ENCODE results near the gene MAPT. TPM values are rescaled to one million over a fixed set of nuclear protein-coding genes. Genes with fewer than 3 reads are reported as not detected.
"Not testable (repeated sequence)": the region's sequence is repeated elsewhere in the genome, so short reads cannot be mapped to it uniquely, and the experiment has no call there.

MAPT gene
- total and polyA plus RNA-seq, 3 donors from 2014 or later, result 5.0 to 100 (median 6.1) TPM

DNA sequence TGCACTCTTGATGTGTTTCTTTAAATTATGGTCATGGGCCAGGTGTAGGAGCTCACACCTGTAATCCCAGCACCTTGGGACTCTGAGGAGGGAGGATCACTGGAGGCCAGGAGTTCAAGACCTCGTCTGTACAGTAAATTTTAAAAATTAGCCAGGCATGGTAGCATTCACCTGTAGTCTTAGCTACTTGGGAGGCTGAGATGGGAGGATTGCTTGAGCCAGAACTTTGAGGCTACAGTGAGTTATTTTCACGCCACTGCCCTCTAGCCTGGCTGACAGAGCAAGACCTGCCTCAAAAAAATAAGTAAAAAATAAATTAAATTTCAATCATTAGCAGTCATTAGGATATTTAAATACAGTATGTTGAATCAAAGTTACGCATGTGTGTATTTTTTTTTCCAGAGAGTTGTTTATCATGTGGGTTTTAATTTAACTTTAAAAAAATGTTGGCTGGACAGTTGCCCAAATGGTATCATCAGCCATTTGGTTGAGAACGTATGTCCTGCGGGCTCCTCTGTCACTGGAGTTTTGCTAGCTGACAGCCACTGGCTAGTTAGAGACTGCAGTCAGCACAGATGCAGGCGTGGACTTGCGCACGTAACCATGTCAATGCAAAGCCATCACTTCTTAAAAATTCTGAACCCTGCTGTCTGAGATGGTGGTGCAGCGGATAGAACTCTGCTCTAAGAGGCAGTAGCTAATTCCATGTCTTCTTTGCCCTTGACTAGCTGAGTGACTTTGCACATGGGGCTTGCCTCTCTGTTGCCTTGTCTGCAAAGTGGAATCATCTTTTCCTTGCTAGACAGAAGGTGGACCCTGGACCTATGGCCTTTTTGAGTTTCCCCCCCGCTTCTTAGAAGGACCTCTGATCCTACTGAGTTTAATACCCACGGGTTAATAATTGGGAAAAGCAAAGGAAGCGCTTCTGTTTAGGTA is 40.0 kb downstream of the MAPT start:
- WGBS, 2 donors, result 89 to 91% methylated on average over 12 of the region's 12 CpGs
- TF ChIP-seq POLR2A (IDR thresholded peaks at IDR 0.05), result no peak
- no peak for DNase-seq
- no peak overlapping the region for H3K27ac ChIP-seq
- intact Hi-C loops (cut with DNase I; ENCODE audit: low total_unique reads), result no loop called here
- no peaks in the 10 kb centered on the region for H3K36me3 ChIP-seq (ENCODE audit: low read depth, missing control alignments)
- H3K9me3 ChIP-seq, result no peaks in the 10 kb centered on the region
- no peak overlapping the region for H3K4me3 ChIP-seq
- no peaks in the 10 kb centered on the region for H3K27me3 ChIP-seq
- no peaks in the 10 kb centered on the region for H3K4me1 ChIP-seq

DNA sequence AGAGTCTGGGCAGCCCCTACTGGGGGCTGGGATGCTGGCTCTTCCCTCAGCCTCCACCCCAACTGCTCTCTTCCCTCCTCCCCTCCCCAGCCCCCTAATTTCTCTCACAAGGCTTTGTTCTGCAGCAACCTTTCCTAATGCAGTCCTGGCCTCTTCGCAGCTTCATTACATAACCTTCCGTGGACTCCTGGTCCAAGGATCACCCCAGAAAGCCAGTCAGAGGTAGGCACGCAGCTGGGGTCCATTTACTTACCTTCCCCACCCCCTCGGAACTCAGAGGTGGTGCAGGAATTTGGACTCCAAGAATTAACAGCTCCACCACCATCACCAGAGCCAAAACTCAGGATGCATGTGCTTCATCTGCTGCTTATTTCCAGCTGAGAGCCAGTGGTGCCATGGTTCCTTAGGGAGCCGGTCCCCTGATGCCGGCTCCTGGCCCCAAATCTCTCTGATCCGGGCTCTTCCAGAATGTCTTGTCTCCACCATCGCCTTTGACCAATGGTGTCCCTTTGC is 40.9 kb downstream of the MAPT start:
- WGBS, 2 donors, result 94 to 96% methylated on average over 8 of the region's 8 CpGs
- TF ChIP-seq, protein P1, sequence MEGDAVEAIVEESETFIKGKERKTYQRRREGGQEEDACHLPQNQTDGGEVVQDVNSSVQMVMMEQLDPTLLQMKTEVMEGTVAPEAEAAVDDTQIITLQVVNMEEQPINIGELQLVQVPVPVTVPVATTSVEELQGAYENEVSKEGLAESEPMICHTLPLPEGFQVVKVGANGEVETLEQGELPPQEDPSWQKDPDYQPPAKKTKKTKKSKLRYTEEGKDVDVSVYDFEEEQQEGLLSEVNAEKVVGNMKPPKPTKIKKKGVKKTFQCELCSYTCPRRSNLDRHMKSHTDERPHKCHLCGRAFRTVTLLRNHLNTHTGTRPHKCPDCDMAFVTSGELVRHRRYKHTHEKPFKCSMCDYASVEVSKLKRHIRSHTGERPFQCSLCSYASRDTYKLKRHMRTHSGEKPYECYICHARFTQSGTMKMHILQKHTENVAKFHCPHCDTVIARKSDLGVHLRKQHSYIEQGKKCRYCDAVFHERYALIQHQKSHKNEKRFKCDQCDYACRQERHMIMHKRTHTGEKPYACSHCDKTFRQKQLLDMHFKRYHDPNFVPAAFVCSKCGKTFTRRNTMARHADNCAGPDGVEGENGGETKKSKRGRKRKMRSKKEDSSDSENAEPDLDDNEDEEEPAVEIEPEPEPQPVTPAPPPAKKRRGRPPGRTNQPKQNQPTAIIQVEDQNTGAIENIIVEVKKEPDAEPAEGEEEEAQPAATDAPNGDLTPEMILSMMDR (IDR thresholded peaks at IDR 0.05), result no peak
- no peak for TF ChIP-seq POLR2A (IDR thresholded peaks at IDR 0.05)
- DNase-seq, result no peak
- Histone ChIP-seq H3K9me3 (no peaks in the 10 kb centered on the region), H3K4me1 (no peaks in the 10 kb centered on the region), H3K27ac (no peak overlapping the region), H3K36me3 (ENCODE audit: low read depth, missing control alignments) (no peaks in the 10 kb centered on the region), H3K27me3 (no peaks in the 10 kb centered on the region), H3K4me3 (no peak overlapping the region)
- intact Hi-C loops (cut with DNase I; ENCODE audit: low total_unique reads), result no loop called here

DNA sequence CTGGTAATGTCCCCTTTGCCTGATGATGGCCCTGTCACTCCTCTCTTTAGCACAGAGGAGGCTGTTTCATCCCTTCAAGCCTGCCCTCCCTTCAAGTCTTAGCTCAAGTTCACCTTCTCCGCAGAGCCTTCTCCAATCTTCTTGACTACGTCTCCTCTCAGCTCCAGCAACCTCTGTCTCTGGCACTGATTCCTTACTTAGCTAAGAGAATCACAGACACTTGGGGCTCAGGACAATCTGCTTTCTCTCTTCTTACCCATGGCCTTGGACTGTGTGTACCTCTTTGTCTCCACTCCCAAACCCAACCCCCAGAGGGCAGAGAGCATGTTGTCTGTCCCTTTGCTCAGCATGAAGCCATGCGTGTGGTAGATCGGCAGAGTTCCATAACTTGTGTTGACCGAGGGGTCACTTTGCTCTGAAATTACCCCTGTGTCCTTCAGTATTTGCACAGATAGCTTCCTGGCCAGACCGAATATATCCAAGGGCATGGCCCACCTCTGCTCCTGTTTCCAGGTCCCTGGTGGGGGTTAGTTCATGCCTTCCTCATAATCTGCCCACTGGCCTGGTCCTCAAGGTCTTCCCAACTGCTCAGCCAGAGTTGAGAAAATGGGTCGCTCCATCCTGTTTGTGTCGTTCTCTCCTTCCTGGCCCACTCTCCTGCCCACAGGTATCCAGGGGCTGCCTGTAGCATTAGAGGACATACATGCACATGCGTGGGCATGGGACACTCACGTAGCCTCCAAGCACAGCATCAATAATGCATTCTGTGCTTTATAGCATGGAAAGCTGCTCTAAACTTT is 41.6 kb downstream of the MAPT start:
- intact Hi-C loops (cut with DNase I; ENCODE audit: low total_unique reads), result no loop called here
- Histone ChIP-seq H3K36me3 (ENCODE audit: low read depth, missing control alignments) (no peaks in the 10 kb centered on the region), H3K9me3 (no peaks in the 10 kb centered on the region), H3K4me1 (no peaks in the 10 kb centered on the region), H3K27me3 (no peaks in the 10 kb centered on the region), H3K27ac (no peak overlapping the region), H3K4me3 (no peak overlapping the region)
- WGBS, 2 donors, result 72 to 84% methylated on average over 10 of the region's 10 CpGs
- DNase-seq, result no peak
- TF ChIP-seq, protein P1 (IDR thresholded peaks at IDR 0.05), result no peak
- no peak for TF ChIP-seq POLR2A (IDR thresholded peaks at IDR 0.05)

DNA sequence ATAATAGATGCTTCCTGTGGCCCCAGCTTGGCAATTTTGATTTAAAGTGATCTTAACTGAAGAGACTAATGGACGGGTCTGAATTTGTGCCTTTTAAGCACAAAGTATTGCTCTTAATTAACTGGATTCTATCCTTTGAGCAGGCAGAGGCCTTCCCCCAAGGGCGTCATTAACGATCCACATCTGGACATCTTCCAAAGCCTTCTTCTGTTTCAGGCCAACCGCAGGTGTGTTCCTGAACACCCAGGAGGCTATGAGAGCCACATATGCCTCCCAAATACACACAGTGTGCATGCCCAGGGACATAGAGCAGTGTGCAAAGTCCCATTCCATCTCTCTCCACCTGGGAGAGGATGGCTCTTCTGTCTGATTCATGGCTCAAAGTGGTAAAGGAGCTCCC is 42.3 kb downstream of the MAPT start:
- Histone ChIP-seq H3K27me3 (no peaks in the 10 kb centered on the region), H3K9me3 (no peaks in the 10 kb centered on the region), H3K27ac (no peak overlapping the region), H3K4me1 (no peaks in the 10 kb centered on the region), H3K4me3 (no peak overlapping the region), H3K36me3 (ENCODE audit: low read depth, missing control alignments) (no peaks in the 10 kb centered on the region)
- DNase-seq, result no peak
- intact Hi-C loops (cut with DNase I; ENCODE audit: low total_unique reads), result no loop called here
- 54 to 75% methylated on average over 4 of the region's 4 CpGs for whole genome bisulfite sequencing, 2 donors
- TF ChIP-seq, protein P1 (IDR thresholded peaks at IDR 0.05), result no peak
- TF ChIP-seq POLR2A (IDR thresholded peaks at IDR 0.05), result no peak

DNA sequence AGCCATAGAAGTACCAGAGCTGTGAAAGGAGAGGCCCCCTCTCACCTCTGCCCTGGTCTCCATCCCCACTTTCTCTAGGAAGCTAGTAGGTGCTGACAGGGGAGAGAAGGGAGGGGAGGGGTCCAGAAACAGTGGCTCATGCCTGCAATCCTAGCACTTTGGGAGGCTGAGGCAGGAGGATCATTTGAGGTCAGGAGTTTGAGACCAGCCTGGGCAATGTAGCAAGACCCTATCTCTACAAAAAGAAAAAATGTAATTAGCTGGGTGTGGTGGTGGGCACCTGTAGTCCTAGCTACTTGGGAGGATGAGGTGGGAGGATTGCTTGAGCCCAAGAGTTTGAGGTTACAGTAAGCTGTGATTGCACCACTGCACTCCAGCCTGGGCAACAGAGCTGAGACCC is 42.8 kb downstream of the MAPT start:
- H3K27me3 ChIP-seq; H3K27ac ChIP-seq; DNase-seq; H3K36me3 ChIP-seq (ENCODE audit: low read depth, missing control alignments); H3K9me3 ChIP-seq; H3K4me1 ChIP-seq; intact Hi-C loops (cut with DNase I; ENCODE audit: low total_unique reads); H3K4me3 ChIP-seq: not testable (repeated sequence)

Data from testis (tissue), 3 donors.